ENCODE results near the gene GPATCH11.

The GPATCH11 gene

GRCh38 chr2:37102588-37102987 is 18.3 kb downstream of the GPATCH11 start:
- TF ChIP-seq CTCF (IDR thresholded peaks at IDR 0.05; ENCODE audit: poor library complexity, severe bottlenecking): no peak
- peaks cover 5% of the 10 kb centered on the region for H3K4me1 ChIP-seq (ENCODE audit: insufficient read depth, poor library complexity, severe bottlenecking)
- no peaks in the 10 kb centered on the region for H3K9me3 ChIP-seq (ENCODE audit: severe bottlenecking)
- no peaks in the 10 kb centered on the region for H3K27me3 ChIP-seq (ENCODE audit: insufficient read depth, poor library complexity, severe bottlenecking)
- H3K27ac ChIP-seq (ENCODE audit: poor library complexity, severe bottlenecking): no peak overlapping the region
- DNase-seq (ENCODE audit: low spot score): no peak
- peaks cover 53% of the 10 kb centered on the region for H3K36me3 ChIP-seq (ENCODE audit: low read depth)
- ATAC-seq (ENCODE audit: low read depth): no peak
- no peak overlapping the region for H3K4me3 ChIP-seq (ENCODE audit: severe bottlenecking)

GRCh38 chr2:37104178-37104577 is 19.9 kb downstream of the GPATCH11 start:
- H3K4me3 ChIP-seq (ENCODE audit: severe bottlenecking): no peak overlapping the region
- peaks cover 5% of the 10 kb centered on the region for H3K4me1 ChIP-seq (ENCODE audit: insufficient read depth, poor library complexity, severe bottlenecking)
- TF ChIP-seq CTCF (IDR thresholded peaks at IDR 0.05; ENCODE audit: poor library complexity, severe bottlenecking): no peak
- no peaks in the 10 kb centered on the region for H3K27me3 ChIP-seq (ENCODE audit: insufficient read depth, poor library complexity, severe bottlenecking)
- peaks cover 58% of the 10 kb centered on the region for H3K36me3 ChIP-seq (ENCODE audit: low read depth)
- no peaks in the 10 kb centered on the region for H3K9me3 ChIP-seq (ENCODE audit: severe bottlenecking)
- ATAC-seq (ENCODE audit: low read depth) (no peak), DNase-seq (ENCODE audit: low spot score) (no peak)
- H3K27ac ChIP-seq (ENCODE audit: poor library complexity, severe bottlenecking): no peak overlapping the region

GRCh38 chr2:37105150-37105549 is 20.8 kb downstream of the GPATCH11 start:
- no peaks in the 10 kb centered on the region for H3K27me3 ChIP-seq (ENCODE audit: insufficient read depth, poor library complexity, severe bottlenecking)
- peaks cover 58% of the 10 kb centered on the region for H3K36me3 ChIP-seq (ENCODE audit: low read depth)
- no peaks in the 10 kb centered on the region for H3K9me3 ChIP-seq (ENCODE audit: severe bottlenecking)
- peaks cover 5% of the 10 kb centered on the region for H3K4me1 ChIP-seq (ENCODE audit: insufficient read depth, poor library complexity, severe bottlenecking)
- H3K27ac ChIP-seq (ENCODE audit: poor library complexity, severe bottlenecking): no peak overlapping the region
- DNase-seq (ENCODE audit: low spot score): no peak
- TF ChIP-seq CTCF (IDR thresholded peaks at IDR 0.05; ENCODE audit: poor library complexity, severe bottlenecking): no peak
- ATAC-seq (ENCODE audit: low read depth): no peak
- no peak overlapping the region for H3K4me3 ChIP-seq (ENCODE audit: severe bottlenecking)

GRCh38 chr2:37109523-37109922 is 25.2 kb downstream of the GPATCH11 start:
- Histone ChIP-seq H3K27me3 (ENCODE audit: insufficient read depth, poor library complexity, severe bottlenecking) (no peaks in the 10 kb centered on the region), H3K4me1 (ENCODE audit: insufficient read depth, poor library complexity, severe bottlenecking) (peaks cover 8% of the 10 kb centered on the region), H3K36me3 (ENCODE audit: low read depth) (peaks cover 71% of the 10 kb centered on the region), H3K27ac (ENCODE audit: poor library complexity, severe bottlenecking) (no peak overlapping the region), H3K9me3 (ENCODE audit: severe bottlenecking) (no peaks in the 10 kb centered on the region), H3K4me3 (ENCODE audit: severe bottlenecking) (no peak overlapping the region)
- TF ChIP-seq CTCF (IDR thresholded peaks at IDR 0.05; ENCODE audit: poor library complexity, severe bottlenecking): no peak
- DNase-seq (ENCODE audit: low spot score) (no peak), ATAC-seq (ENCODE audit: low read depth) (no peak)

- H3K27me3 ChIP-seq (ENCODE audit: insufficient read depth, poor library complexity, severe bottlenecking): no peaks in the 10 kb centered on the region
- DNase-seq (ENCODE audit: low spot score) (no peak), ATAC-seq (ENCODE audit: low read depth) (peak; percentile 95)
- H3K9me3 ChIP-seq (ENCODE audit: severe bottlenecking): no peaks in the 10 kb centered on the region
- no peak for TF ChIP-seq CTCF (IDR thresholded peaks at IDR 0.05; ENCODE audit: poor library complexity, severe bottlenecking)
- H3K36me3 ChIP-seq (ENCODE audit: low read depth): peaks cover 76% of the 10 kb centered on the region
- H3K4me3 ChIP-seq (ENCODE audit: severe bottlenecking): no peak overlapping the region
- peaks cover 8% of the 10 kb centered on the region for H3K4me1 ChIP-seq (ENCODE audit: insufficient read depth, poor library complexity, severe bottlenecking)
- peak overlapping the region; percentile 15 for H3K27ac ChIP-seq (ENCODE audit: poor library complexity, severe bottlenecking)
Measured at GRCh38 chr2:37110306-37111212, 26.2 kb downstream of the GPATCH11 start.
